ENCODE measurements around the gene NIM1K. TPM values are rescaled to one million over a fixed set of nuclear protein-coding genes. Genes with fewer than 3 reads are reported as not detected.

The NIM1K gene
- total and polyA plus RNA-seq, 2 experiments from 2014 or later = 1.2 to 4.9 TPM

DNA sequence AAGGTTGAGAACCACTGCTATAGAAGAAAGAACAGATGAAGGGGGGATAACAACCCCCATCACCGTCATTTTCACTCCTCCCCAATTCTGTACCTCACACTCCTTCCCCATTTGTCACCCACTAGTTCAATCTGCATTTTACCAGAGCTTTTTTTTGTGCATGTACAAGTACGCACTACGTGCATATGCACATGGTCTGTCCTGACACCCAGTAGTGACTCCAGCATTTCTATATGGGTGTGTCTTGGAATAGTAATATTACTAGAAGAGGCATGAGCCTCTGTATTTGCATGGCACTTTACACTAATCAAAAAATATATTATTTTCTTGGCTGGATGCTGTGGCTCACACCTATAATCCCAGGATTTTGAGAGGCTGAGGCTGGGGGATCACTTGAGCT is 38.7 kb downstream of the NIM1K start:
- no peak overlapping the region for H3K4me2 ChIP-seq (ENCODE audit: unreplicated experiment)
- no peak for DNase-seq
- TF ChIP-seq EZH2phosphoT487 (IDR thresholded peaks at IDR 0.05; ENCODE audit: insufficient read depth, low read depth) (no peak), EZH2 (IDR thresholded peaks at IDR 0.05; ENCODE audit: insufficient read depth, poor library complexity, severe bottlenecking) (no peak)
- H3K4me3 ChIP-seq = no peak overlapping the region
- WGBS, 2 experiments (ENCODE audit: low coverage in 1 of 2, low lambda C conversion rate in 2 of 2, missing lambda C conversion rate in 2 of 2) = 76 to 78% methylated on average over 3 of the region's 3 CpGs
- H3K9me2 ChIP-seq (ENCODE audit: insufficient read depth) = no peaks in the 10 kb centered on the region
- no peaks in the 10 kb centered on the region for H4K20me1 ChIP-seq (ENCODE audit: insufficient read depth)
- no peak overlapping the region for H3K27ac ChIP-seq
- no peaks in the 10 kb centered on the region for H3K4me1 ChIP-seq (ENCODE audit: insufficient read depth)
- no peaks in the 10 kb centered on the region for H3K9me3 ChIP-seq (ENCODE audit: low read depth)
- no peaks in the 10 kb centered on the region for H3K79me2 ChIP-seq (ENCODE audit: insufficient read depth)
- no peak overlapping the region for H2AFZ ChIP-seq
- no peaks in the 10 kb centered on the region for H3F3A ChIP-seq (ENCODE audit: insufficient read depth)
- H3K36me3 ChIP-seq (ENCODE audit: low read depth) = no peaks in the 10 kb centered on the region
- H3K9ac ChIP-seq = no peak overlapping the region
- H3K27me3 ChIP-seq (replicated peaks; ENCODE audit: insufficient read depth) = no peaks in the 10 kb centered on the region
- in situ Hi-C loops (cut with MboI) = no loop called here

DNA sequence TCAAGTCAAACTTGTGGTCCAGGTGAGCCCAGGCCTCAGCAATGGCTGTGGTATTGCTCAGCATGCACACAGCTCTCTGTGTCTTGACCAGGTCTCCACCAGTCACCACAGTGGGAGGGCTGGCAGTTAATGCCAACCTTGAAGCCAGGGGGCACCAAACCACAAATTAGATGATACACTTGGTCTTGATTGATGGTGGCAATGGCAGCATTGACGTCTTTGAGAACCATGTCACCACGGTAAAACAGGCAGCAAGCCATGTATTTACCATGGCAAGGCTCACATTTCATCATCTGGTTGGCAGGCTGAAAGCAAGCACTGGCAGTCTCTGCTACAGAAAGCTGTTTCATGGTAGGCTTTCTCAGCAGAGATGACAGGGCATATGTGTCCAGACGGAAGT is 40.0 kb downstream of the NIM1K start:
- Histone ChIP-seq H4K20me1 (ENCODE audit: insufficient read depth) (no peaks in the 10 kb centered on the region), H3K9ac (no peak overlapping the region), H3K4me3 (no peak overlapping the region), H3F3A (ENCODE audit: insufficient read depth) (no peaks in the 10 kb centered on the region), H3K79me2 (ENCODE audit: insufficient read depth) (no peaks in the 10 kb centered on the region), H3K36me3 (ENCODE audit: low read depth) (no peaks in the 10 kb centered on the region), H3K4me2 (ENCODE audit: unreplicated experiment) (no peak overlapping the region), H3K9me3 (ENCODE audit: low read depth) (no peaks in the 10 kb centered on the region), H3K9me2 (ENCODE audit: insufficient read depth) (no peaks in the 10 kb centered on the region), H3K27me3 (replicated peaks; ENCODE audit: insufficient read depth) (no peaks in the 10 kb centered on the region), H3K4me1 (ENCODE audit: insufficient read depth) (no peaks in the 10 kb centered on the region), H2AFZ (no peak overlapping the region), H3K27ac (no peak overlapping the region)
- in situ Hi-C loops (cut with MboI) = no loop called here
- DNase-seq = peak; percentile 13
- TF ChIP-seq EZH2phosphoT487 (IDR thresholded peaks at IDR 0.05; ENCODE audit: insufficient read depth, low read depth) (no peak), EZH2 (IDR thresholded peaks at IDR 0.05; ENCODE audit: insufficient read depth, poor library complexity, severe bottlenecking) (no peak)
- 35 to 45% methylated on average over 3 of the region's 3 CpGs for WGBS, 2 experiments (ENCODE audit: low coverage in 1 of 2, low lambda C conversion rate in 2 of 2, missing lambda C conversion rate in 2 of 2)

DNA sequence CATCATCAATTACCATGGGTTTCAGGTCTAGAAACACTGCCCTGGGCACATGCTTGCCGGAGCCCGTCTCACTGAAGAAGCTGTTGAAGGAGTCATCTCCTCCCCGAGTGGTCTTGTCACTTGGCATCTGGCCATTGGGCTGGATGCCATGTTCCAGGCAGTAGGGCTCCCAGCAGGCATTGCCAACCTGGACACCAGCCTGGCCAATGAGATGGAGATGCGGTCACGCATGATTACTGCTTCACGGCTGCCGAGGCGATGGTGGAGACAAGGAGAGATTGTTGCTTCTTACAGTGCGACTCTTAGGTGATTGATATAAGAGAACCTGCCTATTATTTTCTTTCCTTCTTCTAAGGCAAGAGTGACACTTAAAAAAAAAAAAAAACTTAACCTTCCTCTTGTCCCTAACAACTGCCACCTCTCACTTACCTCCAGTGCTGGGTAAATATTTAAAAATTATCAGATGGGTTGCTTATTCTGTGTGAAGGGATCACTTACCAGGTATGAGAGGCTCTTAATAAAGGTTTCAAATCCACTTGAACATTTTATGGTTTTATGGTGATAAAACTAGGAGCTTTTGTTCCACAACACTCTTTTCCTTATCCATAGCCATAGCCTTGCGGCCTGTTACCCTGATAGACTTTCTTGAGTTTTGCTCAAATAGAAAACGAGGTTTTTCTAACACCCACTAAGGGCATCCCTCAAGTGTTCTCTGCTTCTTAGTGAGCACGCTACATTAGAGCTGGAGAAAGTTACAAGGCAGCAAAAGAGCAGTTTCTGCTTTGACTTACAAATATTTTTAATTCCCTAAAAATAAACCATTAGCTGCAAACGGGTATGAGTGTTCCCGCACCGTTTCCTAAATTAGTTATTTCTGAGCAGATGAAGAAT is 41.2 kb downstream of the NIM1K start:
- Histone ChIP-seq H3K9me2 (ENCODE audit: insufficient read depth) (no peaks in the 10 kb centered on the region), H3K4me1 (ENCODE audit: insufficient read depth) (no peaks in the 10 kb centered on the region), H4K20me1 (ENCODE audit: insufficient read depth) (no peaks in the 10 kb centered on the region), H2AFZ (no peak overlapping the region), H3K9me3 (ENCODE audit: low read depth) (no peaks in the 10 kb centered on the region), H3K4me3 (no peak overlapping the region), H3K4me2 (ENCODE audit: unreplicated experiment) (no peak overlapping the region), H3K27ac (no peak overlapping the region), H3K79me2 (ENCODE audit: insufficient read depth) (no peaks in the 10 kb centered on the region), H3F3A (ENCODE audit: insufficient read depth) (no peaks in the 10 kb centered on the region), H3K9ac (no peak overlapping the region), H3K27me3 (replicated peaks; ENCODE audit: insufficient read depth) (no peaks in the 10 kb centered on the region), H3K36me3 (ENCODE audit: low read depth) (no peaks in the 10 kb centered on the region)
- 90 to 91% methylated on average over 15 of the region's 15 CpGs for WGBS, 2 experiments (ENCODE audit: low coverage in 1 of 2, low lambda C conversion rate in 2 of 2, missing lambda C conversion rate in 2 of 2)
- no peak for DNase-seq
- in situ Hi-C loops (cut with MboI) = no loop called here
- TF ChIP-seq EZH2 (IDR thresholded peaks at IDR 0.05; ENCODE audit: insufficient read depth, poor library complexity, severe bottlenecking) = no peak
- TF ChIP-seq EZH2phosphoT487 (IDR thresholded peaks at IDR 0.05; ENCODE audit: insufficient read depth, low read depth) = no peak

DNA sequence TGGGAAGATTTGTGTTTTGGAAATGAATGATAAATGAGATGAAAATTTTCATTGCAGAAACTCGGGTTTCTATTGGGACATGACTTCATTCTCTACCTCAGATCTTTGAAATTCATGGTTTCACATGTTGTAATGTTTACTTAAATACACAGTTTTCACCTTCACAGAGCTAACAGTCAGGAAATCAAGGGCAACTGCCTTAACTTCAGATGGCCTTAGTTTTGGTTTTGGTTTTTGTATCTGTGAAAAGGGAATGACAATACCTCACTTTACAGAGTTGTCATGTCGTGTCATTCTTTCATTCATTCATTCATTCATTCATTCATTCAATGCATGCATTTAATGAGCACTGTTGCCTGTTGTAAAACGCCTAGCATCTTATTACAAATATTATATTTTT is 41.9 kb downstream of the NIM1K start:
- no peak overlapping the region for H3K4me2 ChIP-seq (ENCODE audit: unreplicated experiment)
- no peak for TF ChIP-seq EZH2phosphoT487 (IDR thresholded peaks at IDR 0.05; ENCODE audit: insufficient read depth, low read depth)
- no peak for TF ChIP-seq EZH2 (IDR thresholded peaks at IDR 0.05; ENCODE audit: insufficient read depth, poor library complexity, severe bottlenecking)
- DNase-seq = no peak
- no peak overlapping the region for H3K27ac ChIP-seq
- 41 to 47% methylated on average over 3 of the region's 3 CpGs for WGBS, 2 experiments (ENCODE audit: low coverage in 1 of 2, low lambda C conversion rate in 2 of 2, missing lambda C conversion rate in 2 of 2)
- in situ Hi-C loops (cut with MboI) = no loop called here
- H3K9me3 ChIP-seq (ENCODE audit: low read depth) = no peaks in the 10 kb centered on the region
- no peaks in the 10 kb centered on the region for H3F3A ChIP-seq (ENCODE audit: insufficient read depth)
- no peaks in the 10 kb centered on the region for H3K9me2 ChIP-seq (ENCODE audit: insufficient read depth)
- H3K27me3 ChIP-seq (replicated peaks; ENCODE audit: insufficient read depth) = no peaks in the 10 kb centered on the region
- H3K4me3 ChIP-seq = no peak overlapping the region
- no peaks in the 10 kb centered on the region for H4K20me1 ChIP-seq (ENCODE audit: insufficient read depth)
- no peak overlapping the region for H2AFZ ChIP-seq
- H3K4me1 ChIP-seq (ENCODE audit: insufficient read depth) = no peaks in the 10 kb centered on the region
- H3K36me3 ChIP-seq (ENCODE audit: low read depth) = no peaks in the 10 kb centered on the region
- no peaks in the 10 kb centered on the region for H3K79me2 ChIP-seq (ENCODE audit: insufficient read depth)
- H3K9ac ChIP-seq = no peak overlapping the region

Data from GM23248 (cell line).